Measurements from ENCODE around the gene FOXO3. TPM values are rescaled to one million over a fixed set of nuclear protein-coding genes. Genes with fewer than 3 reads are reported as not detected.
"Not testable (repeated sequence)": the region's sequence is repeated elsewhere in the genome, so short reads cannot be mapped to it uniquely, and the experiment has no call there.

Gene FOXO3
- total RNA-seq, 1 donor from 2014 or later, result 37.3 TPM

DNA sequence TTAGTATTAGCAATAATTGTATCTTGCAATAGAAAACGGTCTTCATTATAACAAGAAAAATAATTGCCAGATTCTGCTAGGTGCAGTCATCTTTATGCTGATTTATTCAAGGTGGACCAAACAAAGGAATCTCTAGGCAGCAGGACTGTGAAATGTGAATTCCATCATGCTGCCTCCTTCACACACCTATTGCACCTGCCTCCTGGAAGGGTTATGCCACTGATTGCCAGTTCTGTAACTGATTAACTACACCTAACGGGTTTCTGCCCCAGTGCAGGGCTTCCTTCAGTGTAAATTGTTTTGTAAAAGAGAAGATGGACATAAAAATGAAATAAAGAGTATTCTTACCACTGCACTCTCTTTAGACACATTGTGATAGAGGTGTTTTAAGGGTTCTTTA is 96.1 kb downstream of the FOXO3 start:
- H3K27me3 Mint-ChIP-seq (ENCODE audit: low read depth, unreplicated experiment), result no peaks in the 10 kb centered on the region
- H3K27ac ChIP-seq (ENCODE audit: low read depth, low read length), result no peak overlapping the region
- no peaks in the 10 kb centered on the region for H3K36me3 ChIP-seq (ENCODE audit: insufficient read depth, low read length)
- H3K4me1 ChIP-seq (ENCODE audit: insufficient read depth, low read length), result peaks cover 35% of the 10 kb centered on the region
- peaks cover 22% of the 10 kb centered on the region for H3K4me1 Mint-ChIP-seq (ENCODE audit: low read depth, unreplicated experiment)
- H3K27ac Mint-ChIP-seq (ENCODE audit: unreplicated experiment), result no peak overlapping the region
- H3K9me3 ChIP-seq (ENCODE audit: insufficient read depth, low read depth, low read length), result no peaks in the 10 kb centered on the region
- peaks cover 76% of the 10 kb centered on the region for H4K20me1 ChIP-seq (ENCODE audit: insufficient read depth, low read length)
- TF ChIP-seq CTCF (IDR thresholded peaks at IDR 0.05; ENCODE audit: insufficient read depth, low read depth, low read length) (no peak), EZH2 (IDR thresholded peaks at IDR 0.05; ENCODE audit: insufficient read depth, low read length) (no peak)
- H3K4me2 ChIP-seq (ENCODE audit: low read length), result peak overlapping the region; percentile 71
- FAIRE-seq (no peak), DNase-seq (ENCODE audit: low read depth) (no peak)
- no peaks in the 10 kb centered on the region for H3K9me3 Mint-ChIP-seq (ENCODE audit: unreplicated experiment)
- H3K36me3 Mint-ChIP-seq (ENCODE audit: low read depth, unreplicated experiment), result peaks cover 4% of the 10 kb centered on the region
- no peak overlapping the region for H3K9ac ChIP-seq (ENCODE audit: low read length)
- no peaks in the 10 kb centered on the region for H3K27me3 ChIP-seq (ENCODE audit: insufficient read depth, low read length)
- H3K4me3 Mint-ChIP-seq (ENCODE audit: unreplicated experiment), result no peak overlapping the region
- H3K4me3 ChIP-seq (ENCODE audit: insufficient read depth, low read depth, low read length), result no peak overlapping the region
- peaks cover 88% of the 10 kb centered on the region for H3K79me2 ChIP-seq (ENCODE audit: insufficient read depth, low read length)
- H2AFZ ChIP-seq (ENCODE audit: low read depth, low read length), result no peak overlapping the region

DNA sequence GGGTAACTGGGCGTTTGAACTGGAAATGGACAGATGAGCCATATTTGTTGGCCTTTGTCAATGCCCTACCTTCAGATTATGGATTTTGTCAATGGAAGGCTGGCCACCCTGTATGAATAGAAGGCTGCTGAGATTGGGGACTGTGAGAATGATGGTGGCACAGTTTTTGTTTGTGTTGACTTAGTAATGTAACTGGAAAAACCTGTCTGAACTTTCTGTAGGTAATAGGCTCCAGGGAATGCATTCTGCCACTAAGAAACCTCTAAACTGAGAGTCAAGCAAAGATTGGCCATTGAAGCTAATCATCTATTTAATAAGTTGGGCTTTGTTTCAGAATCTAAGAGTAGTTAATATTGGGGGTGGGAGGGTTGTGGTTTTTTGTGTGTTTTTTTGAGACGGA is 97.5 kb downstream of the FOXO3 start:
- no peak overlapping the region for H3K27ac Mint-ChIP-seq (ENCODE audit: unreplicated experiment)
- Histone ChIP-seq H4K20me1 (ENCODE audit: insufficient read depth, low read length) (peaks cover 72% of the 10 kb centered on the region), H3K27me3 (ENCODE audit: insufficient read depth, low read length) (no peaks in the 10 kb centered on the region), H3K4me2 (ENCODE audit: low read length) (no peak overlapping the region), H3K27ac (ENCODE audit: low read depth, low read length) (no peak overlapping the region), H3K4me1 (ENCODE audit: insufficient read depth, low read length) (peaks cover 26% of the 10 kb centered on the region), H3K9me3 (ENCODE audit: insufficient read depth, low read depth, low read length) (no peaks in the 10 kb centered on the region), H3K4me3 (ENCODE audit: insufficient read depth, low read depth, low read length) (no peak overlapping the region), H3K79me2 (ENCODE audit: insufficient read depth, low read length) (peaks cover 82% of the 10 kb centered on the region), H2AFZ (ENCODE audit: low read depth, low read length) (no peak overlapping the region), H3K36me3 (ENCODE audit: insufficient read depth, low read length) (no peaks in the 10 kb centered on the region), H3K9ac (ENCODE audit: low read length) (no peak overlapping the region)
- H3K36me3 Mint-ChIP-seq (ENCODE audit: low read depth, unreplicated experiment), result peaks cover 5% of the 10 kb centered on the region
- no peak for DNase-seq (ENCODE audit: low read depth)
- H3K9me3 Mint-ChIP-seq (ENCODE audit: unreplicated experiment), result no peaks in the 10 kb centered on the region
- no peaks in the 10 kb centered on the region for H3K27me3 Mint-ChIP-seq (ENCODE audit: low read depth, unreplicated experiment)
- no peak overlapping the region for H3K4me3 Mint-ChIP-seq (ENCODE audit: unreplicated experiment)
- H3K4me1 Mint-ChIP-seq (ENCODE audit: low read depth, unreplicated experiment), result peaks cover 27% of the 10 kb centered on the region
- FAIRE-seq, result no peak
- TF ChIP-seq EZH2 (IDR thresholded peaks at IDR 0.05; ENCODE audit: insufficient read depth, low read length) (no peak), CTCF (IDR thresholded peaks at IDR 0.05; ENCODE audit: insufficient read depth, low read depth, low read length) (no peak)

- H3K27ac ChIP-seq (ENCODE audit: low read depth, low read length); H3K27me3 Mint-ChIP-seq (ENCODE audit: low read depth, unreplicated experiment); H3K9ac ChIP-seq (ENCODE audit: low read length); H3K4me3 ChIP-seq (ENCODE audit: insufficient read depth, low read depth, low read length); H3K36me3 ChIP-seq (ENCODE audit: insufficient read depth, low read length); H3K27ac Mint-ChIP-seq (ENCODE audit: unreplicated experiment); H3K36me3 Mint-ChIP-seq (ENCODE audit: low read depth, unreplicated experiment); H2AFZ ChIP-seq (ENCODE audit: low read depth, low read length); H3K9me3 Mint-ChIP-seq (ENCODE audit: unreplicated experiment); H3K9me3 ChIP-seq (ENCODE audit: insufficient read depth, low read depth, low read length); DNase-seq (ENCODE audit: low read depth); H3K4me3 Mint-ChIP-seq (ENCODE audit: unreplicated experiment); FAIRE-seq; H3K4me2 ChIP-seq (ENCODE audit: low read length); H3K27me3 ChIP-seq (ENCODE audit: insufficient read depth, low read length): not testable (repeated sequence)
- H4K20me1 ChIP-seq (ENCODE audit: insufficient read depth, low read length), result peaks cover 68% of the 10 kb centered on the region
- peaks cover 25% of the 10 kb centered on the region for H3K4me1 Mint-ChIP-seq (ENCODE audit: low read depth, unreplicated experiment)
- peaks cover 24% of the 10 kb centered on the region for H3K4me1 ChIP-seq (ENCODE audit: insufficient read depth, low read length)
- H3K79me2 ChIP-seq (ENCODE audit: insufficient read depth, low read length), result peaks cover 76% of the 10 kb centered on the region
Observed at GRCh38 chr6:108658785-108659184, 98.1 kb downstream of the FOXO3 start.
